MM.1S (cell line): Measurements from ENCODE around the gene RAB8A.

Experiments
- CTCF ChIP-seq: fragments of 300-600 bp; sonication (generic); IDR thresholded peaks from 2 replicates; pipeline ENCODE4 v1.5.1; 2016; ENCODE audit warnings: antibody characterized with exemption, low read length, mixed read lengths
- EZH2phosphoT487 ChIP-seq: fragments of 300-600 bp; sonication (generic); IDR thresholded peaks from 2 replicates; pipeline ENCODE4 v1.6.1; 2018; ENCODE audit warnings: antibody characterized with exemption, low read length

- no peak for TF ChIP-seq CTCF
- TF ChIP-seq EZH2phosphoT487, result no peak
Measured at GRCh38 chr19:16131648-16132047, 20.0 kb downstream of the RAB8A start.
